ENCODE results near the gene DUSP23.
A peak's percentile ranks its signal among the peaks of the same experiment; 100 is the strongest.

DUSP23 gene

DNA sequence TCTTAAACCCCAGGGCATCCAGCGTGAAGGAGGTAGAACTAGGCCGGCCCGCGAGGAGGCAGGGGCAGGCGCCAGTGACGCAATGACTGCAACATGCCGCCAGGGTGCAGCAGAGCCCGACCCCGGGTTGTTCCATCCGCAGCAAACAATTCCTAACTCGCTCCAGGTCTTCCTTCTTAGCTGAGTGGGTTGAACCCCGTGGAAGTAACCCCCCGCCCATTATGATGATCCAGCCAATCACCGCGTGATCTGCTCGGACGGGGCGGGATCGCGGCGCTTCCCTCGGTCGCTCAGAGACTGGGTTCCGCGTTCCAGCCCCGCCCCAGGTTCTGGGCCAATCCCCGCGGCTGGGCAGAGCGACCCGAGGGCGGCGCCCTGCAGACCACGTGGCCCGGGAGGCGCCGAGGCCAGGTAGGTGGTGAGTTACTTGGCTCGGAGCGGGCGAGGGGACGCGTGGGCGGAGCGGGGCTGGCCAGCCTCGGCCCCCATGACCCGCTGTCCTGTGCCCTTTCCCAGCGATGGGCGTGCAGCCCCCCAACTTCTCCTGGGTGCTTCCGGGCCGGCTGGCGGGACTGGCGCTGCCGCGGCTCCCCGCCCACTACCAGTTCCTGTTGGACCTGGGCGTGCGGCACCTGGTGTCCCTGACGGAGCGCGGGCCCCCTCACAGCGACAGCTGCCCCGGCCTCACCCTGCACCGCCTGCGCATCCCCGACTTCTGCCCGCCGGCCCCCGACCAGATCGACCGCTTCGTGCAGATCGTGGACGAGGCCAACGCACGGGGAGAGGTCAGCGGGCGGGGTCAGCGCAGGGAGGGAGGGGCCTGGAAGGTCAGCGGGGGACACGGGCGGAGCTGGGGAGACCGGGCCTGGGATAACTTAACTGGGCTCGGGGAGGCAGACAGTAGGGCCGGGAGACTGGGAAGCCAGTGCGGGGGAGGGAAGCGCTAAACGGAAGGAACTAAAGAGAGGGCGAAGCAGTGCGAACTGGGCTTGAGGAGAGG lies at the start of gene DUSP23:
Gene DUSP23, plus strand, starts transcription at position 380 of the 1,000 bp plus-strand sequence. Its CDS starts 139 bp downstream, at position 519.
- DNase-seq: peak; percentile 93

DNA sequence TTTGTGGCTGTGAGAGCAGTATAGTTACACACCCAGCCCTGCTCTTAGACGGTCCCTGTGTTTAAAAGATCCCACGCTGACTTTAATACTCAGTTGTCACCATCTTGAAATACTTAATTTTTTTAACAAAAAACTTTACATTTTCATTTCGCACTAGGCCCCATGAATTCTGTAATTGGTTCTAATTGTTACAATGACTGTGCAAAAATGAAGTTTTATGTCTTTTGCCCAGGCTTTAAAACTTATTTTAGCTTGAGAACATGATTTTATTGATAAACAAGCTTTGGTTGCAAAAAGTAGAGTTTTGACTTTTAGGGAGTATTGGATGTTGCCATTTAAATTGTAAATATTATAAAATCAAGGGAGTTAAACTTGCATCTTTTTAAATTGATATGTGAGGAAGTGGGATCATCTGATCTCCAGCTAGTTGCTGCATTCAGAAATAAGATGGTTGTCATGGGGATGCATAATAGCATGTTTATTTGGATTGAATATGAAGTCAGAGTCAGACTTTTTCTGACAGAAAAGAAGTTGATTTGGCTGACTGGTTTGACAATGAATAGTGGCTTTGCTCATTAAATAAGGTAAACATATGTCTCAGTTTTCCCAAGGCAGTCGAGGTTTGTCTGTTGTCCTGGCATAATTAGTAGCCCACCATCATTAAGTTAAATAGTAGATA lies 43.4 kb upstream of the DUSP23 start:
- DNase-seq: no peak

DNA sequence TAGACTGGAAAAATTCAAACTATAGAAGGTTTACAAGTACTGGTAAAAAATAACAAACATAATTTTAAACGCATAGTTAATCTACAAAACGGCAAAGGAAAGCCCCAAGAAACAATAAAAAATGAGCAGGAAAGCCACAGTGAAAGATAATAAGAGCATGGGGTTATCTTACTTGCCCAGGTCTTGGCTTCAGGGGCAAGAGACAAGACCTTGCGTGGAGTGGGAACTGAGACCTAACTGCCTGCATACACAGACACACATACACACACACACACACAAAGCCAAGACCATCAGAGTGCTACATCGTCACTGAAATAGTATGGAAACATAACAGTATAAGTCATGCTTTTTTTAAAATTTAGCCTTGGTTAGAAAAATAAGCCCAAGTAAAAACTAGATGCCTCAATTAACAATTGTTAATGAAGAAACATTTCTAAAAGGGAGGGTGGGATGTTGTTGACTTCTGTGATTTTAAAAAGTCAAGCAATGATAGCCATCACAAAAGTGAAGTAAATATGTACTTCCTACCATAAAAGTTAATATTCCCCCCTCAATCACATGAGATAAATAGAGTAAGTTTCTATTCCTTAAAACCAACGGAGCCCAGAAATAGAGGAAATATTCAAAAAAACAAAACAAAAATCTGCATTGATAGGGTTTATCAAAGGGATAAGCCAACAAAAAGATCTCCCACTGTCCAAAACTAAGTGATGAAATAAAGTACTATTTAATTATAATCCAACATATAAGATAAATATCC lies 36.9 kb upstream of the DUSP23 start:
- no peak for DNase-seq

DNA sequence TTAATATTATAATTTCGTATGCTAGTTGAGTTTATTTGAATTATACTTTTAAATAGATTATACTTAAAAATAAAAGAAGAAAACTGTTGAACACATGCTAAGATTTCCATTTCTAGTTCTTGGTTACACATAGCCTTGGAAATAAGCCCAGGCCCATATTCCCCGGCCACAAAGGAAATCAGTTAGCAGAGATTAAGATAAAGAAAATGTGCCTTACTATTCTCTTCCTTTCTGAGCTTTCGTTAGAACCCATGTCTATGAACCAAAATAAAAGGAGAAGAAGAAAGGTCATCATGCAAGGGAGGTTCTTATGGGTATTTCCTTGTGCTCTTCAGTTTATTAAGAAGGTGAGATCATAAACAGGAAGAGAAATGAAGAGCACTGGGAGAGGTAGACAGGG lies 34.1 kb upstream of the DUSP23 start:
- no peak for DNase-seq

DNA sequence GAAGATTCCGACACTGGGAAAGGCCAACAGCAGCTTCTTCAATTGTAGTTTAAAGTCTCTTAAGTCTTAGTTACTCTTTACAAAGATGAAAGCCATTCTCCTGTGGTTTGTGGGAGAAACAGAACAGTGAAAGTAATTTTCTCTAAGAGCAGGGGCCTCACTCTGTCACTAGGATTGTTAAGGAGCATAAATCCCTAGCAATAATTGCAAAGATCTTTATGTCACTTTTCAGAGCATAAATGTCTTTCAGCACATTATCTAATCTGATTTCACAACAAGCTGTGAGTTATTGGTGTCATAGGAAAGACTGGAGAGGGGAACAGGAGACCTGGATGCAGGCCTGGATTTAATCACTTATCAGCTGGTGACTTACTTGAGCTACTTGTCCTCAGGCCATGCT lies 32.4 kb upstream of the DUSP23 start:
- DNase-seq: no peak

DNA sequence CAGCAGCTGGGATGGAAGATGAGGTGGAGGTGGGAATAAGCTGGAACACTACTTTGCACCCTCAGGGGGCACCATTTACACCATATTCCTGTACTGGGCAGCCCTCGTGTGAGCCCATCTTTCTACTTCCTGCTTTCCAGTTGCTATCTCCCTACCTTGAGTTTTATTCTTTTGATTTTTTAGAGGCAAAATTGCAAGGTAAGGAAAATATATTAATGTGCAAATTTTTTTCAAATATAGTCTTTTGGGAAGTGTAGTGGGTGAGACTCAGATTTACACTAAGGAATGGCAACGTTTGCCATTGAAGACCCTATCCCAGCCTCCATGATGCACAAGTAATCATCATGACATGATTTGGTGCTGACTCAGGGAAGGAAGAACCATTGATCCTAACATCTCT lies 31.1 kb upstream of the DUSP23 start:
- no peak for DNase-seq

DNA sequence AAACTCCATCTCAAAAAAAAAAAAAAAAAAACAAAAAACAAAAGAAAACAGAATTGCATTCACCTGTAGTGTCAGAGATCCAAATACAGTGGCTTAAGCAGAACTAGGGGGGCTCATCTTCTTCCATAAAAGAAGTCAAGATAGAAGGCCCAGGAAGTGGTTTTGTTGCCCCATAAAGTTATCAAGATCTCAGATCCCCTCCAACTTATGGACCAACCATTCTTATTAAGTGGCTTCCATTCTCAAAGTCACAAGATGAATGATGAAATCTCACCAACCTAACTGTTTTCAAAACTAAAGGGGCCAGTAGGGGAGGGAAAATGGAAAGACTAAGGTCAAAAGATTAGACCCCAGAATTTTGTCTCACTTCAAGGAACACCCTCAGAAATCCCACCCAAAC lies 30.1 kb upstream of the DUSP23 start:
- DNase-seq: no peak

DNA sequence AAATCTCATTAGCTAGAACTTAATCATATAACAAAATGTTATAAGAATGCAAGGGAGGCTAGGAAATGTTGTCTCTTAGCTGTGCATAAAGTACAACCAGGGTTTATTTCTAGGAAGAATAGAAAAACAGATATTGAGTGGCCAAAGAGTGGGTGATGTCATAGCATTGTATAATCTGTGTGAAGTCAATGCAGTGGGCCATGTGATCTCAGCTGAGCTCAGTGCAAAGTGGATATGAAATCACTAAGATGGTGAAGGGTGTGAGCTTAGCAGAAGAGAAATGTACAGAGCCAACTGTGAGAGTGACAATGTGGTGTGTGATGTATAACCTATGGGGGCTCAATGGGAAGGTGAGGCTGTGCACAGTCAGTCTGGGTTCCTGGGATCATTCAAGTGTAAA lies 29.7 kb upstream of the DUSP23 start:
- no peak for DNase-seq

DNA sequence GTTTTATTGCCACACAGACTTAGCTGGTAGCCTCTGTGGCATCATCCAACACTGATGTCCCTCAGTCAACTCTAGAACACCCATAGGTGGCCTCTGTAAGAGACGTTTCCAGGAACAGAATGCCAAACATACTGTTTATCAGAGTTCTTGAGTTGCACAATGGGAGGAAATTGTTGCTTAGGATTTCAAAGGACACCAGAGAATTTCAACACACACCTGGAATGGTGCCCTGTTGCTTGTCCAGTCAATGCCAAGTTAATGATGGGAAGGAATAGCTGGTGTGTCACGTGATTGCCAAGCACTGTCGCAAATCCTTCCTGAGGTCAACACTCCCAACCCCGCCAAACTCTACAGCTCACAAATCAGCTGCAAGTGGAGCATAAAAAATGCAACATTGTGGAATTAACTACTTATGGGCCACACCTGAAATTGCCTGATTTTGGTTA lies 28.6 kb upstream of the DUSP23 start:
- no peak for DNase-seq

DNA sequence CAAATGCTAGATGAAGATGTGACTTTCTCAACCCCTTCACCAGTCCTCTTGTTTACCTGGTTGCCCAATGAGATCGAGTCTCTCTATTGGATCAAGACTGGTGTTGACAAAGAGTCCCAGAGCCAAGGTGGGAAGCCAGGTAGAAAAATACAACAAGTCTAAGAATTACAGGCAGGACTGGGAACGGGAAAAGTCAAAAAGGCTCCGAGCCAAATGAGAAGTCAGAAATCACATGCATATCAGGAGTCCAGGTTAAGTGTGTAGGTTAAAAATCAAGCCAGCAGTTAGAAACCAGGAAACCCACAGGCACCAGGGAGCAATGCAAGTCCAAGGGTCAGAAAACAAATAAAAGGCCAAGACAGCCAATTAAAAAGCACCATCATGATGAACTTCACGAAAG lies 27.4 kb upstream of the DUSP23 start:
- DNase-seq: no peak

DNA sequence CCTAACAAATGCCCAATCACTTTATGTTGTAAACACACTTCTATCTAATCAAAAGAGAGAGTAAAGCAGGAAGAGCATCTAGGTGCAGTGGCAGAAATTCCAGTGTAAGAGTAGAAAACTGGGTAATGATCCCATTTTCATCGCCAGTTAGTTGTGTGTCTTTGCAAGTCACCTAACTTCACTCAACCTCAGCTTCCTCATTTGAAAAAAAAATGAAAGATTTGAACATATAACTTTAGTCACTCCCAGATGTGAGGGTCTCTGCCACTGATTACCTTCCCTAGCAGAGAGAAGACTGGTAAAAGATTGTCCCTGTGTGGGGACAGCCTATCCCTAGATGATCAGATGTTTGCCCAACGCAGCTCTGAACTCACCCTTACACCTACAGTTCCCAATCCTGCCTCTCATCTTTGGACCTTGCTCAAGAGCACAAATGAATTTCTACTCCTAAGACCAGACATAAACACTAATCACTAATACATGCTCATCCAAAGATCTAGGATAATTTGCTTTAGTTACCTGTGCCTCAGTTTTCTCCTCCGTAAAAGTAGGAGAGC lies 25.2 kb upstream of the DUSP23 start:
- DNase-seq: no peak

DNA sequence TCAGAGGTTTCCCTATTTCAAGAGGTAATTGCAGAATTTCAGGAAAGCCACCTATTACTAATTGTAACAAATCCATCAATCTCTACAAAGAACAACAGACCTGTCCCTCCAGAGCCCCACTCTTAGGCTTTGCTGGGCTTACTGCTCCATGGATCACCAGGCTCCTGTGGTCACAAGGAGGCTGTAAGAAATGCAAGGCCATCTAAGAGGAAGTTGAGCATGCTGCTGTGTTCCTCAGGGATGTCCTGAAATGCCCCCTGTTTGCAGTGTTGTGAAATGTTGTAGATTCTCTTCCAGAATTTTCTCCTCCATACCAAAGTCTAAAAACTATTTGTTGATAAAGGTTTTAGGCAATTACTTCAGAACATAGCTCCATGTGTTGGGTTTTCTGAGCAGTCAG lies 24.4 kb upstream of the DUSP23 start:
- no peak for DNase-seq

DNA sequence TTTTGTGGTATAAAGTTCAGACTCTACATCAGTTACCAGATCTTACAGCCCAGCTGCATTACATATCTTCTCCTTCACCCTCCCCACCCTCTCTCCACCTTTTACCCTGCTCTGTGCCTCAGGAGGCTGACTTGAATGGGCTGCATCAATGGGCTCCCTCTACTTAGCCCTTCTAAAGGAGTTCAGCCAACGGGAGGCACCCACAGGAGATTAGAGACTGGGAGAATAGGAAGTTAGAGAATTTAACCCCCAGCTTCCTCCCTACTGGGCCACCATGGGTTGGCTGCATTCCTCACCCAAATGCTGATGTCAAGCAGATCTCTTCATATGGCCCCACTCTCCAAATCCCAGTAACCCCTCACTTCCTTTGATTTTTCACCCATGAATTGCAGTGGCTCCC lies 17.1 kb upstream of the DUSP23 start:
- no peak for DNase-seq

DNA sequence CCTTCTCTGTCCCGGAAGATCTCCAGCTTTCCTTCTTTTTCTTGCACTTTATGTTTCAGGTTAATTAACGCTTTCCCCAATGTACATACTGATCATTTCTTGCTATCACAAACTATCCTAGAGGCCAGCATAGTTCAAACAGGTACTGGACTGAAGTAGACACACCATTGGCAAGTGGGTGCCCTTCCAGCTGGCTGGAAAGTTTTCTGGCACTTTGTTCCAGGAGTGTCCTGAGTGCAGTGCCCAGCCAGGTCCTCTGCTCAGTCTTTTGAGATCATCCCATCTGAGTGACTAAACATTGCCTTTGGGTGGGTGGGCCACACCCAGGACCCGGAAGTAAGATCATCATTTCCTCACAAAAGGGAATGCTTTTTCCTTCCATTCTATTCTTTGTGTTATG lies 15.0 kb upstream of the DUSP23 start:
- DNase-seq: no peak

DNA sequence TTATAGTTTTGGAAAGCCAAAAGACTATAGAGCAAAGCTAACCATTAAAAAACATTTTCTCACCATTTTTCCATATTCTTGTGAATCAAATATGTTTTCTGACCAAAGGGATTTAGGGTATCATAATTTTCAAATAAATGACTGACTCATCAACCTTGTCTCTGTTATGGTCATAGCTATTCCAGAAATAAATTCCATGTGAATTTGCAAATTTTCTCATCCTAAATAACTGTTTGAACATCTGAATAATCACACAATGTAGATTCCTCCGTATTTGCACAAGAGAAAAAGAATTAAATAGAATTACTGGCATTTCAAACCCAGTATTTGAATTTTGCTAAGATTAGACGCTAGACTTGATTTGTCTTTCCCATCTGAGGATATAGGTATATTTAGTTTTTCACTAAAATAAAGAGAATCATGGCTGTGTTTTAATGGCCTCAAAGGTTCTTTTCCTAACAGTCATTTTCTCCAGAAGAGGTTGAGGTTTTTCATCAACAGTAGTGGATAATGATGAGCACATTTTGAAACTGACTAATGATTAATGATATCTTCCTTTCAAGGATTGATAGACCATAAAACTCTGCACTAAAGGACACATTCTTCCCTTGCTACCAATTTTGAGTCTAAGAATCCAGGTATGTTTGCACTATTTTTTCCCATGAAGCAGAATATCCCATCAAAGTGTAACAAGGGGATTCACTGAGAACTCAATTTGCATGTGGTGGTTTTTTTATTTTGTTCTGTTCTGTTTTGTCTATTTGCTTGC lies 9.5 kb upstream of the DUSP23 start:
- DNase-seq: no peak

DNA sequence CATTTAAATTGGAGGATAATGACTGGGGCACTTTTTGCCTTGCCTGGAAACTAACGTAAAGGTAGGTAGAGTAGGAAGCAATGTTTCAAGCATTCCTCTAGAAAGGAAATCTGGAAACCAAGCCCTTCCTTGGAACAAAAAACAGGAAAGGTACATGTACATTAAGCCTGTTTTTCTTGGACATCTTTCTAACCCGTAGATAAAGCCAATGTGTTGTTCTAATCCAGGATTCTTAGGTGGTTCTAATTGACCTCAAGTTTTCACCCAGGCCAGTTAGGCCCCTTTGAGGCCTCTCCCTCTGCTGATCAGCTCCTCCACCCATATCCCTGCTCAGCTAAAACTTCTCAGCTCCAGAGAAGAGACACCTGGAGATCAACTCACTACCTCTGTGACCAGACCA lies 6.3 kb upstream of the DUSP23 start:
- DNase-seq: no peak

DNA sequence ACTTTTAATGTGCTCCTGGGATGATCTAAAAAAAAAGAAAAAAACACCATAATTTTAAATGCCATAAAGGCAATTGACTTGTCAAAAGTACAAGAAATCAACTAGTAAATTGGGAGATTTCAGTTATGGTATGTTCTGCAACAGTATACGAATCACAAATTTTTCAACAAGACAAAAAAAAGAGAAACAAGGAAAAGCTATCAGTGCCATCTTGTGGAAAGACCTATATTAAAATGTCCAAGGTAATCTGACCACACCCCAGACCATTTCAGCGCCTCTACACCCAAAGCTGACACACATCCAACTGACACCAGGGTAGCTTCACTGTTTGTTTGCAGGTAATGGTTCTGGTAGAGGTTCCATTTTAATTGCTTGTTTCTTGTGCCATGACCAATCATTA lies 5.0 kb upstream of the DUSP23 start:
- no peak for DNase-seq

DNA sequence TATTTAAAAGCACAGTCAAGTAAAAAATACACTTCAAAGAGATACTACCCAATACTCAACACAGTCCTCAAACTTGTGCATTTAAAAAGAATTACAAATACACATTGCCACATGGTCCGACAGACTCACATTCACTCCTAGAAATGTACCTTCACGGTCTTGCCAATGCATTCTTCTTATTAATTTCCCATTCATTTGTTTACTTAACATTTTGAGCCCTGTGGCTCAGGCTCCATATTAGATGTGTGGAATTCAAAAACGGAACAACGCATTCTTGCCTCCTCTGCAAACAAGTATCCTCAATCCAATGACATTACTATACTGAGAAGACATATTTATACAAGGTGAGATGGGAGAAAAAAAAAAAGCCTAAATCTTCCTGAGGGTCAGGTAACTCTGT lies 2.5 kb upstream of the DUSP23 start:
- no peak for DNase-seq

DNA sequence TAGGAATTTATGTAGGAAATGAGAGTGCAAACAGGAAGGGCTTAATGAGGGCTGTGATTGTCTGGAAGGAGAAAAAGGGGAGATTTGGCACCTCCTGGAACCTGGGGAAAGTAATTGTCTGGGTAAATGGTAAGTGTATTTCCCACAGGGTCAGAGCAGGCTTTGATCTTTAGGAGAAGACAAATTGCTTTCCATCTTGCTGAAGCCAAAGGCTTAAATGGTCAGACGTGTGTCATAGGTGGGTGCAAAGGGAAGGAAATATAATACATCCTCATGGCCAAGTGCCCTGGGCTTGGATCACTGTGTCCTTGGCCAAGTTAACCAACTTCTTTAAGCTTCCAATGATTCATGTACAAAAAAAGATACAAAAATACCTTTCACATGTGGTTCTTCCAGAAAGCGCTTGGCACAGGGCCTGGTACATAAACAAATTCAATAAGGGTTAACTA lies 1.3 kb upstream of the DUSP23 start:
- no peak for DNase-seq

DNA sequence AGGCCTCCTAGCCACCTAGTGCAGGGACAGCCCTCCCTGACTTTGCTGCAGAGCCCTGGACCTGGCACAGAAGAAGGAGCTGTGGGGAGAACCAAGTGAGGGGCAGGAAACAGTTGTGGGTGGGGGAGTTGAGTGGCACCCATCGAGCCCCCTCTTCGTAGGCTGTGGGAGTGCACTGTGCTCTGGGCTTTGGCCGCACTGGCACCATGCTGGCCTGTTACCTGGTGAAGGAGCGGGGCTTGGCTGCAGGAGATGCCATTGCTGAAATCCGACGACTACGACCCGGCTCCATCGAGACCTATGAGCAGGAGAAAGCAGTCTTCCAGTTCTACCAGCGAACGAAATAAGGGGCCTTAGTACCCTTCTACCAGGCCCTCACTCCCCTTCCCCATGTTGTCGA lies 1.2 kb downstream of the DUSP23 start:
- DNase-seq: no peak

DNA sequence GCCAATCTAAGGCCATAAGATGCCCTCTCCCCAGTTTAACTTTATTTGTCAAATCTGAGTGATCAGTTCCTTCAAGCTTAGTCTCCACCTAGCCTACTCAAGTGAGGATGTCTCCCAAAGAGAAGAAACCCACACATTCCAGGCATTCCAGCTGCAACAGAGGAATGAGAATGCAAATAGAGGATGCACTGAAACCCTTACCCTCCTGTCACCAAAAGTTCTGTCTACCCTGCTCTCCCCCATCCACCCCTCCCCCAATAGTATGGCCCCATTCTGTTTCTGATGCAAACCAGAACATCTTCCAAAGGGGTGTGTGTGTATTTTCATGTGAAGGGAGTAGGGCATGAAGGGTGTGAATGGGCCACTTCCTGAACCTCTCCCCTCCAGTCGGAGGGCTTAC lies 3.0 kb downstream of the DUSP23 start:
- no peak for DNase-seq

DNA sequence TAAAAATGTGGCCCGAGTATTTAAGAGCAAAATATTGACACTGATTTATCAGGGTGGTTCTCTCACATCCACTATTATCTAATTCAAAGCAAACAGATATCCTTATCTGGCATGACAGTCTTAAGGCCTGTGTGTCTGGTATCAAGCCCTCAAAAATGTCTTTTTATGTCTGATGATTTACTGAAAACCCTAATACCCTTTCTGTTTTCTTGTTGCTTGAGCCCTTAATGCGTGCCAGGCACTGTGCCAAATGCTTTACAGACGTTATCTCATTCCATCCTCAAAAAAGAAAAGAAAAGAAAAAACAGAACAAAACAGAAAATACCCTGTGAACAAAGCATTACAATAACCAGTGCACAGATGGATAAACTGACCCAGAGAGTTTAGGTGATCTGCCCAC lies 5.7 kb downstream of the DUSP23 start:
- no peak for DNase-seq
